Activated CD4-positive, CD25-positive, alpha-beta regulatory T cell treated with anti-CD3 and anti-CD28 coated beads, Interleukin-2, amount 50 U/mL, for 24 hours (primary cell): ENCODE measurements around the gene CNTNAP2.
A peak's percentile ranks its signal among the peaks of the same experiment; 100 is the strongest.
"Not testable (repeated sequence)": the region's sequence is repeated elsewhere in the genome, so short reads cannot be mapped to it uniquely, and the experiment has no call there.

Source experiments
- ATAC-seq, 2 donors: fragments of 150-1000 bp; cut with Tn5 transposase; one replicate each; pipeline ENCODE4 v1.10.0; 2021; ENCODE audit warnings: mild to moderate bottlenecking in 1 of 2, moderate library complexity in 1 of 2

Gene CNTNAP2

DNA sequence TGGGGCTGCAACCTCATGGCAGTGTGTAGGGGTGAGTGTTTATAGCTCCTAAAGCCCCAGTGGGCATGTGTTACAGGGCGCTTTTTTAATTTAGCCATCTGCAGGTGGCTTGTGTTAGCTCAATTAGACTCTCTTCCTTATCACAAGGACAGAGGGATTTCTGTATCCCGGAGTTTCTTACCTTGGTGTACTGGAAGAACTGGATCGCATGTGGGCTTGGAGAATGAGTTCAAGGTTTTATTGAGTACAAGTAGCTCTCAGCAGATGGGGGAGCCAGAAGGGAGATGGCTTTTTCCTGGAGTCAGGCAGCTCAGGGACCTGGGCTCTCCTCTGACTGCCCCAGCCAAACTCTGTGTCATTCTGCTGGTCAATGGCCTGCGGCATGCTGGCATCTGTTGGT, 2320.4 kb downstream of the CNTNAP2 start:
- ATAC-seq = no peak

DNA sequence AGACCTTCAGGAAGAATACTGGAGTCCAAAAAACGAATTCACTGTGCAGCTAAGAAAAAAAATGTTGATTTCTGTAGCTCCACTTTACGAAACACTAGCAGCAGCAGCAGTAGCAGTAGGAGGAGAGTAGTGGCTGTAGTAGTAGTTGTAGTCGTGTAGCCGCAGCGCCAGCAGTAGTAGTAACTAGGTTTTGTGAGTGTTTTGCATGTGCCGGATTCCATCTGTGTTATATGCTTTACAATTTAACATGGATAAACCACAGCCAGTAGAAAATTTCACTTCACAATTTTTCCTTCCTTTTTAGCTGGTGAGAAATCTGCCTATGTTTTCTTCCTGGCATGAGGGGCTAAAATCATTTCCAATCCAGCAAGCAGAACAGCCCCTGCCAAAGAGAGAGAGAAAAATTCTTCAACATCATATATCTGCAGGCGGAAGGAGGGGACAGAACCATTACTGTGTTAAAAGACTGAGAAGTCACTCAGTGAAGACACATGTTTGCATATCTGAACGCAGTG, 2325.6 kb downstream of the CNTNAP2 start:
- ATAC-seq = no peak

DNA sequence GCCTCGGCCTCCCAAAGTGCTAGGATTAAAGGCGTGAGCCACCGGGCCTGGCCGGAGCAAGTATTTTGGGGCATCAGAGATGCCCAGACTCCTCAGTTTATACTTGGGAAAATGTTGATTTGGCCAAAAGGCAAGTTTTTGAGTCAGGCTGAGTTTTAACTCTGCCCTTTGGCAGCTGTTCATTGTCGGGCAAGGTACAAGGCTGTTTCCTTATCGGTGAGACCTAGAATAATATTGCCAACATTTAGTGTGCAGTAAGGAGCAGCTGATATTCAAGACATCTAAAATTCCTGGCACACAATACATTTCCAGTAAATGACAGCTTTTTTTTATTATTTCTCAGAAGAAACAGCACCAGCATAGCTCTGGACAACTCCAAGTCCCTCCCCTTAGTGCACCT, 2326.3 kb downstream of the CNTNAP2 start:
- no peak for ATAC-seq

DNA sequence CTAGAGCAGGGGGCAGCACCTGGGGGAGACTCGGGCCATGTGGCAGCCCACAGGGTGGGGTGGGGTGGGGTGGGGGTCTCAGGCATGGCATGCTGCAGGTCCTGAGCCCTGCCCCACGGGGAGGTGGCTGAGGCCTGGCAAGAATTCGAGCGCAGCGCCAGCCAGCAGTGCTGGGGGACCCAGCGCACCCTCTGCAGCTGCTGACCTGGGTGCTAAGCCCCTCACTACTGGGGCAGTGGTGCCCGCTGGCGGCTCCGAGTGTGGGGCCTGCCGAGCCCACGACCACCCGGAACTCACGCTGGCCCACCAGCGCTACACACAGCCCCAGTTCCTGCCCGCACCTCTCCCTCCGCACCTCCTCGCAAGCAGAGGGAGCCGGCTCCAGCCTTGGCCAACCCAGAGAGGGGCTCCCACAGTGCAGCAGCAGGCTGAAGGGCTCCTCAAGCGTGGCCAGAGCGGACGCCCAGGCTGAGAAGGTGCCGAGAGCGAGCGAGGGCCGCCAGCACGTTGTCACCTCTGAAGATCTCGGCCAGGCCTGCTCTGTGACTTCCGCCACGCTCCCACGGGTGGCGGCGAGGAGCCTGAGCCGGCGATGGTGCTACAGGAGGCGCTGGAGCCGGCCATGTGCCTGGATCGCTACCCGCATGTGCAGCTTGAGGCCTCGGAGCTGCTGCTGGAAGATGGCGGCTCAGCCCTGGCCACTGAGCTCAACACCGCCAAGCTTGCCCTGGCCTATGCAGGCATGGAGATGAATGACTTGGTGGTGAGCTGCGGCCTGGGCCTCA, 2328.9 kb downstream of the CNTNAP2 start:
- ATAC-seq = no peak

DNA sequence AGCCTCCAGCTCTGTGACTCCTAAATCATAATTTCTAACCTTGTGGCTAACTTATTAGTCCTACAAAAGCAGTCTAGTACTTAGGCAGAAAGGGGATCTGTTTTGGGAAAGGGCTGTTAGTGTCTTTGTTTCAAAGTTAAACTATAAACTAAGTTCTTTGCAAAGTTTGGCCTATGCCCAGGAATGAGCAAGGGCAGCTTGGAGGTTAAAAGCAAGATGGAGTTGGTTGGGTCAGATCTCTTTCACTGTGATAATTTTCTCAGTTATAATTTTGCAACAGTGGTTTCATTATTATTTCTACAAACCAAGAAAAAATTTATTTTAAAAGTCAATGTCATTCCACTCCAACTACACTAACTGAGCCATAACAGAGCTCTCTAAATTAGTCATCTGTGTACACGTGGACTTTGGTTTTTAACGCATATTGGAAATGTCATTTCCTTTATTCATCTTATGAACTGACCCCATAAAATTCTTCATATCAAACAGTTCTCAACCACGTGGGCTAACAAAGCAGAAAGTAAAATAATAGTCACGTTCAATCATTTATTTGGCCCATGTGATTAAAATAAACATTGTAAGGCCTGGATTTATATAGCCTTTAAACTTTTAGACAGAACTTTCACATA, 2330.7 kb downstream of the CNTNAP2 start:
- peak; percentile 48 for ATAC-seq

DNA sequence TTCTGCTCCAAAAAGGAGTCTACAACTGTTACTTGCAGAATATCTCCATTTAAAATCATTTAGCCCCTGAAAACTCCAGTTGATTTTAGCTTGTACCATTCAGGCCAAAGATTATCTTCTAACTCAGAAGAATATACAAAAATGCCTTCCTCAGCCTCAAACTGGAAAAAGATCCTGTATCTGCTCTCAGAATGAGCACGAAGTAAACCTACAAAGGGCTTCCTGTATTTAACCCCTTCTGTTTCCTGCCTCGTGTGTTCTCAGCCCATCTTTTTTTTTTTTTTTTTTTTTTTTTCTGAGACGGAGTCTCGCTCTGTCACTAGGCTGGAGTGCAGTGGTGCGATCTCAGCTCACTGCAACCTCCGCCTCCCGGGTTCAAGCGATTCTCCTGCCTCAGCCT, 2334.9 kb downstream of the CNTNAP2 start:
- not testable (repeated sequence) for ATAC-seq

- no peak for ATAC-seq
Measured at GRCh38 chr7:148456351-148456750, 2339.8 kb downstream of the CNTNAP2 start.

DNA sequence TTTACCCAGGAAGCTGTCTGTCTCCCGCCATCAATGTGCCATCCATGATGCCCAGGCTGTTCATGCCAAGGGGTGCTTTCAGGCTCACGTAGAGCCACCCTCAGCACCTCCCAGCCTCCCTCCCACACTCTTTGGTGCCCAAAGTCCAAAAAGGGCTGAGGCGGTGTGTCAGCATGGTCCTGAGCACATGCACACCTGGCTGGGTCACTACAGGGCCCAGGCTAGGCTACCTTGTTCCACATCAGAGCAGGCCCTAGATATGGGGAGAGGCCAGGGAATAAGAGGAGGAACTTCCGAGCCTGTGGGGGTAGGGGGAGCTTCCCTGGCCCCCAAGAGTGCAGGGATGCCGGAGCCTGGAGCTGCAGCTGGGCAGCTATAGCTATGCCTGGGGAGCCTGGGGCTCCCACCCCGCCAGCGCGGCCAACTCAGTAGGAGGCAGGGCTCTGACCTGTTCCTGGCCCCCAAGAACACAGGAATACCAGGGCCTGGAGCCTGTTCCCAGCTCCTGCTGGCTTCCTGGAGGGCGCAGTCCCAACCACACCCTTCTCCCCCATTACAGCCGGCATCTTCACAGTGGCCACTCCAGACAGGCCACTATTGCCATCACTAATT, 2340.8 kb downstream of the CNTNAP2 start:
- no peak for ATAC-seq

DNA sequence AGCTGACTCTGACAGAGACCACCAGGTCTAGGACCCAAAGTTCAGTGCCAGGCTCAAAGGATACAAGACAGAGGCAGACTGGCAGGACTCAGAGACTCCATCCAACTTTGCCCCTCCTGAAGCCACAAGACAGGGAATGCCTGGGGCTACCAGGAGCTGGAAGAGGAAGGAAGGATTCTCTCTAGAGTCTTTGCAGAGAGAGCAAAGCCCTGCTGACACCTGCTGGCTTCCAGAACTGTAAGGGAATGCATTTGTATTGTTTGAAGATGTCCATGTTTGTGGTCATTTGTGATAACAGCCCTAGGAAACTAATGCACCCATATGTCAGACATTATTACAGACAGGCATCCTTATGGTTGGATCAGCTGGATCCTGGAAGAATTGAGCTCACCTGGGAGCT, 2341.7 kb downstream of the CNTNAP2 start:
- no peak for ATAC-seq

DNA sequence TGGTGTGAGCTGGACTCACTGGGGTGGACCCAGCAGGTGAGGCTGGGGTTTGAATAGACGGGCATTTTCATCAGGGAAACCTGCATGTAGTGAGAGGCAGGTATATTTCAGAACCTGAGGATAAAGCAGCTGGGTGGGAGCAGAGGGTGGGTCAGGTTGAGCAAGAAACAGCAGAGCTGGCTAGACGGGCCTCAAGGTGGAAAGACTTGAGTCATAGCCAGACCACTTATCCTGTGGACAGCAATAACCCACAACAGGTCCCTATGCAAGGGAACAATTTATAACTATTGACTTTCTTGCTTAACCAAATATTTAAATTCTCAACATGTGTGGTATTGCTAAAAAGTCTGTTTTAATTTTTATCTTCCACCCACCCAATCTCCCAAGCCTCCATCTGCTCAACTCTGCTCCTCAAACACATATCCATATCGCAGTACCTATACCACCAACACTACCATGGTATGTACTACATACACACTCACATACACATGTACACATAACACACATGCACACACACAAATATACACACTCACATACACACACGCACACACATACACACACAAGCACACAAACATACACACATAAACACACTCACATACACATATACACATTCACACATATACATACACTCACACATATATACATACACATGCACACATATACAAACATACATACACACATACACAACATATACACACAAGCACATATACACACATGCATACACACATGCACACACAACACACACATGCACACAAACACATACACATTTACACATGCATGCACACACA, 2345.0 kb downstream of the CNTNAP2 start:
- ATAC-seq = no peak

DNA sequence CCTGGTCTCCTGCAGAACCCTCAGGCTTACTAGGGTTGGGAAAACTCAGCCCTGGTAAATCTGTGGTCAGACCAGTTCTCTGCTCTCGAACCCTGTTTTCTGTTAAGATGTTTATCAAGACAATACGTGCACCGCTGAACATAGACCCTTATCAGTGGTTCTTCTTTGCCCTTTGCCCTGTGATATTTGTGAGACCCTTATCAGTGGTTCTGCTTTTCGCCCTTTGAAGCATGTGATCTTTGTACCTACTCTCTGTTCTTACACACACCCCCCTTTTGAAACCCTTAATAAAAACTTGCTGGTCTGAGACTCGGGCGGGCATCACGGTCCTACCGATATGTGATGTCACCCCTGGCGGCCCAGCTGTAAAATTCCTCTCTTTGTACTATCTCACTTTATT, 2346.2 kb downstream of the CNTNAP2 start:
- ATAC-seq = not testable (repeated sequence)

DNA sequence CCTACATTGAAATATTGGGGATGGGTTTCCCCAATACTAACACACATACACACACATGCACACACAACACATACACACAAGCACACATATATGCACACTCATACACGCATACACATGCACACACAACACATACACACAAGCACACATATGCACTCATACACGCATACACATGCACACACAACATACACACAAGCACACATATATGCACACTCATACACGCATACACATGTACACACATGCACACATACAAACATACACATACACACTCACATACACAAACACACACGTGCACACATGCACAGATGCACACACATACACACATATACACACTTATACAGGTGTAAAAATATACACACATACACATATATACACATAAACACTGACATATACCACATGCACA, 2346.6 kb downstream of the CNTNAP2 start:
- no peak for ATAC-seq

DNA sequence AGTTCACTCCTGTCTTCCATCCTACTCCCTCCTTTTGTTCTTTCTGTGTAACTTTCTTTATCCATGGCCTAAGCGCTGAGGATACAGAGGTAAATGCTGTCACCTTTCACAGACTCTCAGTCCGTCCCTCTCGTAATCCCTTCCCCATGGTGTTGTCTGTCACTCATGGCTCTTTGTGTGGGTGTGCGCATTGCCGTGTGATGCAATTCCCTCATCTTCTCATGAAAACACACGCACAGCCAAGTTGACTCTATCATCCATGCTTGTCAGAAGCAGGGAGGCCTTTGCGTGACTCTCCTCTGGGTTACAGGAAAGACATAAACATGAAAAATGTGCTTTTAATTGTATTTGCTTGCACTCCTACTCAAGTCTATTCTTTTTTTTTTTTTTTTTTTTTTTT, 2348.3 kb downstream of the CNTNAP2 start:
- ATAC-seq = no peak

GRCh38 chr7:148465441-148465840, 2348.8 kb downstream of the CNTNAP2 start:
- not testable (repeated sequence) for ATAC-seq

DNA sequence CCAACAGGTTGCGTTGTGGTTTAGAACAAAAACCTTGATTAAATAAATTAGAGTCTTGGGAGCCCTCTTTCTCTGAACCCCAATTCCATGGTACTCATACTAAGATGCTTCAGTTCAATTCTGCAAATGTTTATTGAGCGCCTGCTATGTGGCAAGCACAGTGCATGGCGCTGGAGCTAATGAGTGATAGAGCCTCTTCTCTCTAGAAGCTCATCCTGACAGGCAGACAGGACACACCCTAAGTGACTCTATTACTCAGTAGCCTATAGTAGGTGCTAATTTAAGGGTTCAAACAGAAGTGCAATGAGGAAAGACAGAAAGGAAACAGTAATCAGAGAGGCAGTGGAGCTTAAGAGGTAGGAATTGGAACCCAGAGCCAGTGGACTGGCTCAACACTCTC, 2349.5 kb downstream of the CNTNAP2 start:
- ATAC-seq = no peak

DNA sequence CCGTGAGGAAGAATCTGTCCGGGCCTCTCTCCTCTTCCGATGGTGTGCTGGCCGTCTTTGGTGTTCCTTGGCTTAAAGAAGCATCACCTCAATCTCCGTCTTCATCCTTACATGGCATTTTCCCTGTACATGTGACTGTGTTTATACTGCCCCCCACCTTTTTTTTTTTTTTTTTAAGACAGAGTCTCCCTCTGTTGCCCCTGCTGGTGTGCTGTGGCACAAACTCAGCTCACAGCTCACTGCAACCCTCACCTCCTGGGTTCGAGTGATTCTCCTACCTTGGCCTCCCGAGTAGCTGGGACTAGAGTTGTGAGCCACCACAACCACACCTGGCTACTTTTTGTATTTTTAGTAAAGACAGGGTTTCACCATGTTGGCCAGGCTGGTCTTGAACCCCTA, 2352.1 kb downstream of the CNTNAP2 start:
- ATAC-seq = no peak
